Globus pallidus (tissue), 1 donor: ENCODE data around the gene KIF25.
A peak's percentile ranks its signal among the peaks of the same experiment; 100 is the strongest.
"Not testable (repeated sequence)": the region's sequence is repeated elsewhere in the genome, so short reads cannot be mapped to it uniquely, and the experiment has no call there.

Experiments used
- DNase-seq: peaks from one replicate; pipeline ENCODE4 v3.0.0-alpha.2; 2015; ENCODE audit warnings: low spot score

The KIF25 gene

GRCh38 chr6:168070804-168071203 lies 73.3 kb downstream of the KIF25 start:
- DNase-seq = no peak

DNA sequence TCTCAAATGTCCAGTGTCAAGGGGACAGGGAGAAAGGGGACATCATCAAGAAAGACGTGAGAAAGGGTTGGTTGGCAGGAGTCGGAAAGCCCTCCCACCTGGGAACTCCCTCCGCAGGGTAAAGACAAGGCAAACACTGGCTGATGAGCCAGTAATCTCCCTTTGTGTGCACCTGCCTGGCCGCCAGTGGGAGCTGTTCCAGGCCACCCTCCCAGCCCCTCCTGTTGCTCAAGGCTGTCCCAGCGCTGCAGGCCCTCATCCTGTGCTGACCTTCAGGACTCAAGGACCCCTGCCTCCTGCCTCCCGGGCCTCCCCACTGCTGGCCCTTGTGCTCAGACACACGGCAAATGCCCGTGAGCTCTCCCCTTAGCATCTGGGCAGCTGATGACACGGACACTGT lies 74.1 kb downstream of the KIF25 start:
- DNase-seq = no peak

- DNase-seq = no peak
Observed at GRCh38 chr6:168072261-168072660, 74.8 kb downstream of the KIF25 start.

DNA sequence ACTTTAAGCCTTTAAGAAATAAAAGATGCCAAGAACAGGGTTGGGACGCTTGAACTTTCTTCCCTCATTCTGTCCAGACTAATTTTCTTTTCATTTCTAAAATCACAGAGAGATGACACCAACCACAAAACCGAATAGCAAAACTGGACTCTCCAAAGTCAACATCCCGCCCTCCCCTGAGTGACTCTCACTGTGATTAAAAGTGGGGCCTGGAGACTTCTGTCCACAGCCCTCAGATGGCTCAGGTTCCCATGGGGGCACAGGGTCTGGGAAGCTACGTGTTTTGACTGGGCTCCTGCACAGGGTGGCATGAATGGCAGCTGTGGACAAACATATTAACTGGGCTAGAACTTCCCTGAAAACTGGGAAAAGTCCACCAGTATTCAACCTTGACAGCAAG lies 75.3 kb downstream of the KIF25 start:
- DNase-seq = no peak

DNA sequence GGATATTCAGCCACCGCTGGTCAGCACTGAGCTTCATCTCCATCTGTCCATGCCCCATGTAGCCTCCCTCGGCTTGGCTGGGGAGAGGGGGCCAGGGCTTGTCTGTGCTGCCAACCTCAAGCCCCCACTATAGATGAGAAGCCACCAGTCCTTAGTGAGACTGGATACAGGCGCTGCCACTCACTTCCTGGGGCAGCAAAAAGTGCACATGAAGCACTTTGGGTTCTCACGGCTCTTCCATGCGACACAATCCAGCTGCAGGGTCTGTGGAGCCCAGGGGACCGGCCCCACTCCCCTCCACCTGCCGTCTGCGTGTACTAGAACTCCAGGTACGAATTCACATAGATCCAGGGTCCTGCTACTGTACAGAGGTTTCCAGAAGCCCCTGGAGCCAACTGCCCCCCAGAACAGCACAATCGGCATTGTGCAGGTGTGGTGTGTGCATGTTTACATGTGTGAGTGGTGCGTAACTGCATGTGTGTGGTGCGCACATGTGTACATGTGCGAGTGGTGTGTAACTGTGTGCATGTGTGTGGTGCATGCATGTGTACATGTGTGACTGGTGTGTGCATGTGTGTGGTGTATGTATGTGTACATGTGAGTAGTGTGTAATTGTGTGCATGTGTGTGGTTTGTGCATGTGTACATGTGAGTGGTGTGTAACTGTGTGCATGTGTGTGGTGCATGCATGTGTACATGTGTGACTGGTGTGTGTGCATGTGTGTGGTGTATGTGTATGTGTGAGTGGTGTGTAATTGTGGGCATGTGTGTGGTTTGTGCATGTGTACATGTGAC lies 76.7 kb downstream of the KIF25 start:
- DNase-seq = no peak

- DNase-seq = no peak
Observed at GRCh38 chr6:168075216-168075615, 77.7 kb downstream of the KIF25 start.

- DNase-seq = no peak
Observed at GRCh38 chr6:168075787-168076202, 78.3 kb downstream of the KIF25 start.

DNA sequence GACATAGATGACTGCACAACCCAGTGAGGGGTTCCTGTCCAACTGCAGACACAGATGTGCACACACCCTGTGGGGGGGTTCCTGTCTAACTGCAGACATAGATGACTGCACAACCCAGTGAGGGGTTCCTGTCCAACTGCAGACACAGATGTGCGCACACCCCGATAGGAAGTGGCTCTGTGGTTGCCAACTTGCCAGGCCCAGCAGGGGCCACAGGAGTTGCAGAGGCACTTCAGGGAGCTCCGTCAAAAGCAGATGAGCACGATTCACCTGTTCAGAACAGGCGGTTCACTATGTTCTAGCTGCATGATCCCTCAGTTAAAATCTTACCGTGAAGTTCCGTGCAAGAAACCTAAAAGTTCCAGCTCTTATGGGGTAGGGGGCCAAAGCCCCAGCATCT lies 79.9 kb downstream of the KIF25 start:
- not testable (repeated sequence) for DNase-seq

DNA sequence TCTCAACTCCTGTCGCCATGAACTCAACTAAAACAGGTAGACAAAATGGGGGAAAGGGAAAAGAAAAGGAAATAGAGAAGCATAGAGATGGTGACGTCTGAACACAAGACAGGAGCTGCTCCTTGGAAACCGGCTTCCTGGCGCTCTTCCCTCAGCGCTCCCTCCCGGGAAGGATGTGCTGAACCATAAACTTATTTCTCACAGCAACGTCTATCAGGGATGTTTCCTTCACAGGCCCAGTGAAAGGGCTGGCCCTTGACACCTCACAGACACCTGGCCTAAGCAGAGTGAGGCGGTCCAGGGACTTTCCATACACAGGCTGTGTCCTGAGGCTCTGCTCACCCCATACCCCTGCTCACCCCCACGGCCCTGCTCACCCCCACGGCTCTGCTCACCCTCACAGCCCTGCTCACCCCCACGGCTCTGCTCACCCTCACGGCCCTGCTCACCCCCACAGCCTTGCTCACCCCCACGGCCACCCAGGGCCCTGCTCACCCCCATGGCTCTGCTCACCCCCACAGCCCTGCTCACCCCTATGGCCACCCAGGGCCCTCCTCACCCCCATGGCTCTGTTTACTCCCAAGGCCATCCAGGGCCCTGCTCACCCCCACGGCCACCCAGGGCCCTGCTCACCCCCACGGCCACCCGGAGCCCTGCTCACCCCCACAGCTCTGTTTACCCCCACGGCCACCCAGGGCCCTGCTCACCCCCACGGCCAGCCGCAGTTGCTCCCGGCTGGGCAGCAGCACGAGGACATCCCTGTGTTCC lies 80.9 kb downstream of the KIF25 start:
- DNase-seq = no peak

- no peak for DNase-seq
Observed at GRCh38 chr6:168078943-168079405, 81.5 kb downstream of the KIF25 start, which contains the start of gene FRMD1. TSS of gene FRMD1 (minus strand) at chr6:168079212. CDS start at chr6:168079094, 118 bp downstream.

DNA sequence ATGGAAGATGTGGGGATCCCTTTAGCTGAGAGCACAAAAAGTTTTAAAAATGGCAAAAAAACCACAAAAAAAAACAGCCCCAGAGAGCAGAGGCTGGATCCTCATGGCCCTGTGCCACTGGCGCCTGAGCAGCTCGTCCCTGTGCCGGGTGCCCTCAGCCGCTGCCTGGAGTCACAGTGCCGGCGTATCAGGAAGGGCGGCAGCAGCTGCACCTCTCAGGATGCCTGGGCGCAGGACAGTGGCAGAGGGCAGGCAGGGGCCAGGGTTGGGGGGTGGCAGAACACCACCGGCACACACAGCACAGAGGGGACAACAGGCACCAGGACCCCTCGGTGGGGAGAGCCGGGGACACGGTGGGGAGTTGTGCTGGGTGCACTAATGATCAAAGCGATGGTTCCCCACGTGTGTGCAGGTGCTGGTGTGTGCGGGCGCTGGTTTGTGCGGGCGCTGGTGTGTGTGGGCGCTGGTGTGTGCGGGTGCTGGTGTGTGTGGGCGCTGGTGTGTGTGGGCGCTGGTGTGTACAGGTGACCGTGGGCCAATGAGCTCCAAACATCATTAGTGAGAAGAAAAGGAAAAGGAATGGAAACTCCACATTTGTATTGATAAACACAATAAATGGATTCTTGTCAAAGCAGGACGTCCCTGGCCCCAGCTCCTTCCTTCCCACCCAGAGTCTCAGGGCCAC lies 83.1 kb downstream of the KIF25 start:
- no peak for DNase-seq

- no peak for DNase-seq
Observed at GRCh38 chr6:168081858-168082546, 84.5 kb downstream of the KIF25 start.

GRCh38 chr6:168082860-168083513 lies 85.5 kb downstream of the KIF25 start:
- DNase-seq = no peak

GRCh38 chr6:168083514-168083885 lies 86.0 kb downstream of the KIF25 start:
- DNase-seq = no peak

DNA sequence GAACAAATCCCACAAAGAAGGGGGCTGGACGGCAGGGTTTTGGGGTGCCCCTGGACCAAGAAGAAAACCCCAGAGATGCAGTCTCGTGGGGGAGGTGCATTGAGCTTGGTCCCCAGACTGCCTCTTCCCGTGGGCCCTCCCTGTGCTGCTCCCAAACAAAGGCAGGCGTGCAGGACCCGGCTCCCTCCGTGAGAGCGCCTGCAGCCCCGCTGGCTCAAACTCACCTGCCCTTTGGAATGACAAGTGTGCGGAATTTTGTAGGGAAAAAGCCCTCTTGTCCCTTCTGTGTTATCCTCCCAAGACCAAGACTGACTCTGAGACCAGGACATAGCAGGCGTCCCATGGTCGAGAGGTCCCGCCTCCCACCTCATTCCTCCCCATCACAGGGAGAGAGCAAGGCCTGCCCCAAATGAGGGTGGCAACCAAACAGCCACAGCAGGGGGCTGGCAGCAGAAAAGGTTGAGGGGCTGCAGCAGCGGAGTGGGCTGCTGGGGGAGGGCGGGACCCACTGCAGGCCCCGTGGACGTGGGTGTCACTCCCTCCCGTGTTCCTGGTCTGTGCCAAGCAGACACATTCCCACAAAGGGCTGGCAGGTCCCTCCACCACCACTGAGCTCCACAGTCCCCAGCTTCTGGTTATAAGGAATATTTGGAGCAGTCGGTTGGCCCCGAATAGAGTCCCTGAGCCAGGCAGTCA lies 87.1 kb downstream of the KIF25 start:
- DNase-seq = no peak

DNA sequence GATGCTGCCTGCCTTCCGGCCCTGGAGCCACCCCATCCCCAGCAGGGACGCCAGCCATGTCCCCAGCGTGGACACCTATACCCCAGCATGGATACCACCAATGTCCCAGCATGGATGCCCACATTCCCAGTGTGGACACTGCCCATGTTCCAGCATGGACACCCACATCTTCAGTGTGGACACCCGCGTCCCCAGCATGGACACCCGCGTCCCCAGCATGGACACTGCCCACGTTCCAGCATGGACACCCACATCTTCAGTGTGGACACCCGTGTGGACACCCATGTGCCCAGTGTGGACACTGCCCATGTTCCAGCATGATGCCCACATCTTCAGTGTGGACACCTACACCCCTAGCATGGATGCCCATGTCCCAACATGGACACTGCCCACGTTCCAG lies 88.6 kb downstream of the KIF25 start:
- no peak for DNase-seq

DNA sequence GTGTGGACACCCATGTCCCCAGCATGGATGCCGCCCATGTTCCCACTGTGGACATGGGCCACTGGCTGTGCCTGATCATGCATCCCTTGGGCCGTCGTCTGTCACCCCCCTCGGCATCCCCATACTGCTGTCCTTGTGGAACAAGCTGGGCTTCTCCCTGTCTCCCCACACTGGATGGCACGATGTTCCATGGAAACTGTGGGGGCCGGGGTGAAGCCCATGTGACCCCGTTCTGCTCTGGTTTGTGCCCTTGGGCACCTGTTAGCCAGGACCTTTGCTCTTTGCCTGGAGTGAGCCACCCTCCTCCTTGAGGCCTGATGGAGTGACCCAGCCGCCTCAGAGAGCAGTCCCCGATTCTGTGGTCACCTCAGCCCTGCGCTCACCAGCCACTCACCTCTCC lies 89.1 kb downstream of the KIF25 start:
- no peak for DNase-seq

DNA sequence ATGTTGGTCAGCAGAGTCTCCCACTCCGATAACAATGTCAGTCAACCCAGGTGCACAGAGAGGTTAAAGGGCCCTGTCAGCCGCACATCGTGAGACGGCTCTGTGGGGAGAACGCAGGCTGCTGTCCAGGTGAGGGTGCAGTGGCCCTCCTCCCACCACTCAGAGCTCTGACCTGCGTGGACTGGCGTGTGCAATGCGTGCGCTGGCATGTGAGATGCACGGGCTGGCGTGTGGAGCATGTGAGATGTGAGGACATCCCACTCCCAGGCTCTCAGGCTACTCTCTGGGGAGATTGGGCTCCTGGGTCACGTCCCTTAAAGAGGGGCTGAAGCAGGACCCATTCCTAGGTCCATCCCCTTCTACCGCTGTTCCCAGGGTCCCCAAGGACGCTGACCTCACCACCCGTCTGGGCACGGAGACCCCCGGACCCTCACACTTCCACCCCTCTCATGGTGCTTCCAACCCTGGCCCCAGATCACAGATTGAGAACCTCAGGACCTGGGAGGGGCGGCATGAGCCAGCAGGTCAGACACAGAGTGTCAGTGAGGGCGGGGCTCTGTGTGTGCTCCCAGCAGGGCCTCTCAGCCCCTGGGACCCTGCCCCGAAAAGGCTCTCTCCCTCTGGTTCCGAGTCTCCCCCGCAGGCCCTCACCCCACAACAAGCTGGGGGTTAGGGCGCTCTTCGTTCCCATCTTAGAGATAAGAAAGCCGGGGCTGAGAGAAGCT lies 90.1 kb downstream of the KIF25 start:
- no peak for DNase-seq

DNA sequence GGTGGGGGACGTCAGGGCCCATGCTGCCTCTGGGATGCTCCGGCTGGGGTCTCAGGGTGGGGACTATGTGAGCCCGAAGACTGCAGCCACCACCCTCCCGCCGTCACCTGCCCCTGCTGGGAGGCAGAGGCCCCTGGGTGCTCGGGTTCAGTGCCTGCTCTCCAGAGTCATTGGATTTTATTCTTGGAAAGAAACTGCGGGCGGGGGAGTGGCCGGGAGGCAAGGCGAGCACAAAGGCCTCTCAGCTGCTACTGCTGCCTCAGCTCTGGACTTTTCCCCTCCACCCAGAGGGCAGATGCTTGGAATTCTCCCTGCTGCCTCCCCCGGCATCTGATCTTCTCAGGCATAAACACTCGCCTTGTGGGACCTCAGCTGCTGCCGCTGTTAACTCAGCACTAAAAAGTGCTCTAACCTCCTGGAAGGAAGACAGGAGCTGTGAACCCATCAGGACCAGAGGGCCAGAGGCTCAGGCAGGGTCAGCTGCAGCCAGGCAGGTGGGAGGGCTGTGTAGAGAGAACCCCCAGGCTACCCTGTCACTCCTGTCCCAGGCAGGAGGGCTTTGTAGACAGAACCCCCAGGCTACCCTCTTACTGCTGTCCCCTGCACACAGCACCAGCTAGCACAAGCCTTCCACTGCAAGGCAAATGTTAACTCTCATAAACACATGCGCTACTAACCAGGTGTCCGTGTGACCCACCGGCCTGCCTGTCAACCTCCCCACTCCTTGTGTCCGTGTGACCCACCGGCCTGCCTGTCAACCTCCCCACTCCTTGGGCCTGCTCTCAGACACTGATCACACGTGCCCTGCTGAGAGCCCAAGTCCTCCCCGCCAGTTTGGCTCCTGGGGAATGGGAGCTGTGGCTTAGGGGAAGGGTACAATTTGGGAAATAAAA lies 90.9 kb downstream of the KIF25 start:
- peak; percentile 24 for DNase-seq
